Measurements from ENCODE around the gene CACNB4. TPM values are rescaled to one million over a fixed set of nuclear protein-coding genes. Genes with fewer than 3 reads are reported as not detected.

The CACNB4 gene
- total and polyA plus RNA-seq, 10 of the 15 experiments (the other 5 are each of a cell fraction or from before 2014, with no cell fraction given), result 2.0 to 21.6 (median 9.3) TPM

- Histone ChIP-seq H3K9ac (ENCODE audit: control insufficient read depth, insufficient read depth, low read length) (no peak overlapping the region), H3K4me1 (ENCODE audit: control insufficient read depth, insufficient read depth, low read length) (no peaks in the 10 kb centered on the region), H2AFZ (ENCODE audit: control insufficient read depth, low read depth, low read length) (no peak overlapping the region), H3K36me3 (ENCODE audit: control insufficient read depth in 2 of 2, insufficient read depth in 2 of 2, low read length in 1 of 2) (peaks cover 0 to 31% of the 10 kb centered on the region in 2 experiments), H3K27ac (ENCODE audit: control insufficient read depth, insufficient read depth) (no peak overlapping the region), H3K79me2 (ENCODE audit: control insufficient read depth, insufficient read depth, low read length) (peaks cover 40% of the 10 kb centered on the region), H3K9me3 (replicated peaks; ENCODE audit: control insufficient read depth, insufficient read depth, low read length) (no peaks in the 10 kb centered on the region; the same call in 1 of the 3 replicates), H3K4me2 (ENCODE audit: control insufficient read depth, insufficient read depth) (no peak overlapping the region), H4K20me1 (ENCODE audit: control insufficient read depth, insufficient read depth) (no peaks in the 10 kb centered on the region), H3K4me3 (no peak overlapping the region), H3K27me3 (replicated peaks in 1 of 2; ENCODE audit: control insufficient read depth in 2 of 2, insufficient read depth in 2 of 2, low read length in 1 of 2) (no peaks in the 10 kb centered on the region)
- no peak for FAIRE-seq
- ChIA-PET CTCF (interaction anchor here (1.2 kb wide), 2 partner anchors 9 to 11 kb away, joined by 3 to 6 read pairs; no protein-coding TSS in a partner anchor), POLR2A (no interaction called here), RAD21 (ENCODE audit: unreplicated experiment) (interaction anchor here (1.3 kb wide), 1 partner anchor 24 kb away, joined by 4 read pairs; no protein-coding TSS in a partner anchor), SMC1A (ENCODE audit: uncharacterized antibody, unreplicated experiment) (interaction anchor here (0.7 to 1.3 kb wide), 3 partner anchors 11 to 336 kb away, joined by 3 read pairs; no protein-coding TSS in a partner anchor)
- DNase-seq (ENCODE audit: low read depth, low spot score), result no peak
- WGBS (ENCODE audit: insufficient coverage, insufficient replicate concordance, low lambda C conversion rate, missing lambda C conversion rate), result 86% methylated on average over 9 of the region's 9 CpGs
- BruUV-seq (replicated peaks), result no TSS peak
- no peak for ATAC-seq
- in situ Hi-C loops (cut with MboI), result no loop called here
- intact Hi-C loops (cut with micrococcal nuclease; ENCODE audit: unreplicated experiment), result no loop called here
- TF ChIP-seq SPI1 (IDR thresholded peaks at IDR 0.05; ENCODE audit: borderline replicate concordance, insufficient read depth, low read depth, low read length) (no peak), TARDBP (IDR thresholded peaks at IDR 0.05; ENCODE audit: borderline replicate concordance) (no peak), CHD4 (IDR thresholded peaks at IDR 0.05) (no peak), EZH2 (IDR thresholded peaks at IDR 0.05; ENCODE audit: borderline replicate concordance, control insufficient read depth, low read depth, low read length) (no peak), CHD1 (IDR thresholded peaks at IDR 0.05; ENCODE audit: low read depth, low read length) (no peak), YBX1 (IDR thresholded peaks at IDR 0.05) (no peak), ZBED1 (IDR thresholded peaks at IDR 0.05; ENCODE audit: borderline replicate concordance) (no peak), HDGF (IDR thresholded peaks at IDR 0.05) (no peak), PML (IDR thresholded peaks at IDR 0.05; ENCODE audit: low read length) (no peak), MEF2A (IDR thresholded peaks at IDR 0.05; ENCODE audit: insufficient read depth, low read depth, low read length) (no peak), ELK1 (IDR thresholded peaks at IDR 0.05; ENCODE audit: low read depth, low read length) (no peak), IRF3 (IDR thresholded peaks at IDR 0.05) (no peak)
Measured at GRCh38 chr2:151815821-151816489, 282.9 kb downstream of the CACNB4 start.
